Measurements from ENCODE around the gene RGS3.

The RGS3 gene

DNA sequence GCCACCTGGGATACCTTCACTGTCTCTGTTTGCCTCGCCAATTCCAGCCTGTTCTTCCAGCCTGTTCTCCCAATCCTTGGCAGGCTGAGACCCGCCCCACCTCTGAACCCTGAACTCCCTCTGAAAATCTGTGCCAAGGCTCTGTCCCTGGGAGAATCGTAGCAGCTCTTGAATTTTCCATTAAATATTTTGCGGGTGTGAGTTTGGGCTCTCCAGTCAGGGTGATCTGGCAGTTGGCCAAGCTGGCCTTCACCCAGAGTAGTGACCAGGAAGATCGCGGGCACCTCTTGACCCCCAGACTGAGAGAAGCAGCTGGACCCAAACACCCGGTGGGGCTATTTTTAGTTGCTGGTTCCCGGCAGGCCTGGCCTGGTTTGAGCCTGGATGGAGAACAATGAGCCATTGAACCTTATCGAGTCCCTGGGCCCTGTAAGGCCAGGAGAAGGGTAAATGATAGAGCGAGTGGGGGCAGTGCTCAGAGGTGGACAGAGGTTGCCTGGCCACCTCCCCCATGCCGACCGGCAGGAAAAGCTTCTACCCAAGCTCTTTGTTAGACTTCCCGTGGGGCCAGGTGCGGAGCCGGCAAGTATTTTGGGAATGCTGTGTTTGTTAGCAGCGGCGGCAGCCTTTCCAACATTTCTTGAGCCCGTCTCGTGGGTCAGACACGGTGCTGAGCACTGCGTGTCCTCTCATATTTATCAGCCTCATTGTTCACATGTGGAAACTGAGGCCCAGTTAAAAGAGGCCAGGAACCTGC is 146.2 kb downstream of the RGS3 start:
- TF ChIP-seq, protein P1, sequence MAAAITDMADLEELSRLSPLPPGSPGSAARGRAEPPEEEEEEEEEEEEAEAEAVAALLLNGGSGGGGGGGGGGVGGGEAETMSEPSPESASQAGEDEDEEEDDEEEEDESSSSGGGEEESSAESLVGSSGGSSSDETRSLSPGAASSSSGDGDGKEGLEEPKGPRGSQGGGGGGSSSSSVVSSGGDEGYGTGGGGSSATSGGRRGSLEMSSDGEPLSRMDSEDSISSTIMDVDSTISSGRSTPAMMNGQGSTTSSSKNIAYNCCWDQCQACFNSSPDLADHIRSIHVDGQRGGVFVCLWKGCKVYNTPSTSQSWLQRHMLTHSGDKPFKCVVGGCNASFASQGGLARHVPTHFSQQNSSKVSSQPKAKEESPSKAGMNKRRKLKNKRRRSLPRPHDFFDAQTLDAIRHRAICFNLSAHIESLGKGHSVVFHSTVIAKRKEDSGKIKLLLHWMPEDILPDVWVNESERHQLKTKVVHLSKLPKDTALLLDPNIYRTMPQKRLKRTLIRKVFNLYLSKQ (tag by site-specific recombination; IDR thresholded peaks at IDR 0.05; ENCODE audit: borderline replicate concordance), result no peak
- TF ChIP-seq, protein P2, sequence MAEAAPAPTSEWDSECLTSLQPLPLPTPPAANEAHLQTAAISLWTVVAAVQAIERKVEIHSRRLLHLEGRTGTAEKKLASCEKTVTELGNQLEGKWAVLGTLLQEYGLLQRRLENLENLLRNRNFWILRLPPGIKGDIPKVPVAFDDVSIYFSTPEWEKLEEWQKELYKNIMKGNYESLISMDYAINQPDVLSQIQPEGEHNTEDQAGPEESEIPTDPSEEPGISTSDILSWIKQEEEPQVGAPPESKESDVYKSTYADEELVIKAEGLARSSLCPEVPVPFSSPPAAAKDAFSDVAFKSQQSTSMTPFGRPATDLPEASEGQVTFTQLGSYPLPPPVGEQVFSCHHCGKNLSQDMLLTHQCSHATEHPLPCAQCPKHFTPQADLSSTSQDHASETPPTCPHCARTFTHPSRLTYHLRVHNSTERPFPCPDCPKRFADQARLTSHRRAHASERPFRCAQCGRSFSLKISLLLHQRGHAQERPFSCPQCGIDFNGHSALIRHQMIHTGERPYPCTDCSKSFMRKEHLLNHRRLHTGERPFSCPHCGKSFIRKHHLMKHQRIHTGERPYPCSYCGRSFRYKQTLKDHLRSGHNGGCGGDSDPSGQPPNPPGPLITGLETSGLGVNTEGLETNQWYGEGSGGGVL (tag by site-specific recombination; IDR thresholded peaks at IDR 0.05), result no peak
- no peak for TF ChIP-seq ZNF121 (tag by site-specific recombination; IDR thresholded peaks at IDR 0.05)
- no peak for TF ChIP-seq MYNN (tag by site-specific recombination; IDR thresholded peaks at IDR 0.05; ENCODE audit: borderline replicate concordance)
- no peak for TF ChIP-seq RBAK (tag by site-specific recombination; IDR thresholded peaks at IDR 0.05)
- no peak for TF ChIP-seq ZNF24 (tag by site-specific recombination; IDR thresholded peaks at IDR 0.05)
- TF ChIP-seq, protein P3, sequence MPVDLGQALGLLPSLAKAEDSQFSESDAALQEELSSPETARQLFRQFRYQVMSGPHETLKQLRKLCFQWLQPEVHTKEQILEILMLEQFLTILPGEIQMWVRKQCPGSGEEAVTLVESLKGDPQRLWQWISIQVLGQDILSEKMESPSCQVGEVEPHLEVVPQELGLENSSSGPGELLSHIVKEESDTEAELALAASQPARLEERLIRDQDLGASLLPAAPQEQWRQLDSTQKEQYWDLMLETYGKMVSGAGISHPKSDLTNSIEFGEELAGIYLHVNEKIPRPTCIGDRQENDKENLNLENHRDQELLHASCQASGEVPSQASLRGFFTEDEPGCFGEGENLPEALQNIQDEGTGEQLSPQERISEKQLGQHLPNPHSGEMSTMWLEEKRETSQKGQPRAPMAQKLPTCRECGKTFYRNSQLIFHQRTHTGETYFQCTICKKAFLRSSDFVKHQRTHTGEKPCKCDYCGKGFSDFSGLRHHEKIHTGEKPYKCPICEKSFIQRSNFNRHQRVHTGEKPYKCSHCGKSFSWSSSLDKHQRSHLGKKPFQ (tag by site-specific recombination; IDR thresholded peaks at IDR 0.05), result no peak
- no peak for TF ChIP-seq ZNF677 (tag by site-specific recombination; IDR thresholded peaks at IDR 0.05)
- no peak for TF ChIP-seq ZSCAN30 (tag by site-specific recombination; IDR thresholded peaks at IDR 0.05)
- TF ChIP-seq, protein P4, sequence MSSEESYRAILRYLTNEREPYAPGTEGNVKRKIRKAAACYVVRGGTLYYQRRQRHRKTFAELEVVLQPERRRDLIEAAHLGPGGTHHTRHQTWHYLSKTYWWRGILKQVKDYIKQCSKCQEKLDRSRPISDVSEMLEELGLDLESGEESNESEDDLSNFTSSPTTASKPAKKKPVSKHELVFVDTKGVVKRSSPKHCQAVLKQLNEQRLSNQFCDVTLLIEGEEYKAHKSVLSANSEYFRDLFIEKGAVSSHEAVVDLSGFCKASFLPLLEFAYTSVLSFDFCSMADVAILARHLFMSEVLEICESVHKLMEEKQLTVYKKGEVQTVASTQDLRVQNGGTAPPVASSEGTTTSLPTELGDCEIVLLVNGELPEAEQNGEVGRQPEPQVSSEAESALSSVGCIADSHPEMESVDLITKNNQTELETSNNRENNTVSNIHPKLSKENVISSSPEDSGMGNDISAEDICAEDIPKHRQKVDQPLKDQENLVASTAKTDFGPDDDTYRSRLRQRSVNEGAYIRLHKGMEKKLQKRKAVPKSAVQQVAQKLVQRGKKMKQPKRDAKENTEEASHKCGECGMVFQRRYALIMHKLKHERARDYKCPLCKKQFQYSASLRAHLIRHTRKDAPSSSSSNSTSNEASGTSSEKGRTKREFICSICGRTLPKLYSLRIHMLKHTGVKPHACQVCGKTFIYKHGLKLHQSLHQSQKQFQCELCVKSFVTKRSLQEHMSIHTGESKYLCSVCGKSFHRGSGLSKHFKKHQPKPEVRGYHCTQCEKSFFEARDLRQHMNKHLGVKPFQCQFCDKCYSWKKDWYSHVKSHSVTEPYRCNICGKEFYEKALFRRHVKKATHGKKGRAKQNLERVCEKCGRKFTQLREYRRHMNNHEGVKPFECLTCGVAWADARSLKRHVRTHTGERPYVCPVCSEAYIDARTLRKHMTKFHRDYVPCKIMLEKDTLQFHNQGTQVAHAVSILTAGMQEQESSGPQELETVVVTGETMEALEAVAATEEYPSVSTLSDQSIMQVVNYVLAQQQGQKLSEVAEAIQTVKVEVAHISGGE (tag by site-specific recombination; conservative IDR thresholded peaks at IDR 0.05; ENCODE audit: low read depth), result no peak
- TF ChIP-seq ZNF223 (tag by site-specific recombination; IDR thresholded peaks at IDR 0.05), result no peak
- no peak for TF ChIP-seq SETDB1 (IDR thresholded peaks at IDR 0.05; ENCODE audit: insufficient read length, low read length)
- TF ChIP-seq ZNF211 (tag by site-specific recombination; IDR thresholded peaks at IDR 0.05; ENCODE audit: low read depth), result no peak
- no peak for TF ChIP-seq PRDM1 (tag by site-specific recombination; IDR thresholded peaks at IDR 0.05)
- no peak for TF ChIP-seq KLF9 (tag by site-specific recombination; IDR thresholded peaks at IDR 0.05; ENCODE audit: low read depth)
- no peak for TF ChIP-seq ZNF350 (tag by site-specific recombination; IDR thresholded peaks at IDR 0.05)
- TF ChIP-seq, protein P5, sequence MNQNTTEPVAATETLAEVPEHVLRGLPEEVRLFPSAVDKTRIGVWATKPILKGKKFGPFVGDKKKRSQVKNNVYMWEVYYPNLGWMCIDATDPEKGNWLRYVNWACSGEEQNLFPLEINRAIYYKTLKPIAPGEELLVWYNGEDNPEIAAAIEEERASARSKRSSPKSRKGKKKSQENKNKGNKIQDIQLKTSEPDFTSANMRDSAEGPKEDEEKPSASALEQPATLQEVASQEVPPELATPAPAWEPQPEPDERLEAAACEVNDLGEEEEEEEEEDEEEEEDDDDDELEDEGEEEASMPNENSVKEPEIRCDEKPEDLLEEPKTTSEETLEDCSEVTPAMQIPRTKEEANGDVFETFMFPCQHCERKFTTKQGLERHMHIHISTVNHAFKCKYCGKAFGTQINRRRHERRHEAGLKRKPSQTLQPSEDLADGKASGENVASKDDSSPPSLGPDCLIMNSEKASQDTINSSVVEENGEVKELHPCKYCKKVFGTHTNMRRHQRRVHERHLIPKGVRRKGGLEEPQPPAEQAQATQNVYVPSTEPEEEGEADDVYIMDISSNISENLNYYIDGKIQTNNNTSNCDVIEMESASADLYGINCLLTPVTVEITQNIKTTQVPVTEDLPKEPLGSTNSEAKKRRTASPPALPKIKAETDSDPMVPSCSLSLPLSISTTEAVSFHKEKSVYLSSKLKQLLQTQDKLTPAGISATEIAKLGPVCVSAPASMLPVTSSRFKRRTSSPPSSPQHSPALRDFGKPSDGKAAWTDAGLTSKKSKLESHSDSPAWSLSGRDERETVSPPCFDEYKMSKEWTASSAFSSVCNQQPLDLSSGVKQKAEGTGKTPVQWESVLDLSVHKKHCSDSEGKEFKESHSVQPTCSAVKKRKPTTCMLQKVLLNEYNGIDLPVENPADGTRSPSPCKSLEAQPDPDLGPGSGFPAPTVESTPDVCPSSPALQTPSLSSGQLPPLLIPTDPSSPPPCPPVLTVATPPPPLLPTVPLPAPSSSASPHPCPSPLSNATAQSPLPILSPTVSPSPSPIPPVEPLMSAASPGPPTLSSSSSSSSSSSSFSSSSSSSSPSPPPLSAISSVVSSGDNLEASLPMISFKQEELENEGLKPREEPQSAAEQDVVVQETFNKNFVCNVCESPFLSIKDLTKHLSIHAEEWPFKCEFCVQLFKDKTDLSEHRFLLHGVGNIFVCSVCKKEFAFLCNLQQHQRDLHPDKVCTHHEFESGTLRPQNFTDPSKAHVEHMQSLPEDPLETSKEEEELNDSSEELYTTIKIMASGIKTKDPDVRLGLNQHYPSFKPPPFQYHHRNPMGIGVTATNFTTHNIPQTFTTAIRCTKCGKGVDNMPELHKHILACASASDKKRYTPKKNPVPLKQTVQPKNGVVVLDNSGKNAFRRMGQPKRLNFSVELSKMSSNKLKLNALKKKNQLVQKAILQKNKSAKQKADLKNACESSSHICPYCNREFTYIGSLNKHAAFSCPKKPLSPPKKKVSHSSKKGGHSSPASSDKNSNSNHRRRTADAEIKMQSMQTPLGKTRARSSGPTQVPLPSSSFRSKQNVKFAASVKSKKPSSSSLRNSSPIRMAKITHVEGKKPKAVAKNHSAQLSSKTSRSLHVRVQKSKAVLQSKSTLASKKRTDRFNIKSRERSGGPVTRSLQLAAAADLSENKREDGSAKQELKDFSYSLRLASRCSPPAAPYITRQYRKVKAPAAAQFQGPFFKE (tag by site-specific recombination; IDR thresholded peaks at IDR 0.05; ENCODE audit: borderline replicate concordance), result no peak
- no peak for TF ChIP-seq OSR2 (tag by site-specific recombination; IDR thresholded peaks at IDR 0.05)
- TF ChIP-seq, protein P6, sequence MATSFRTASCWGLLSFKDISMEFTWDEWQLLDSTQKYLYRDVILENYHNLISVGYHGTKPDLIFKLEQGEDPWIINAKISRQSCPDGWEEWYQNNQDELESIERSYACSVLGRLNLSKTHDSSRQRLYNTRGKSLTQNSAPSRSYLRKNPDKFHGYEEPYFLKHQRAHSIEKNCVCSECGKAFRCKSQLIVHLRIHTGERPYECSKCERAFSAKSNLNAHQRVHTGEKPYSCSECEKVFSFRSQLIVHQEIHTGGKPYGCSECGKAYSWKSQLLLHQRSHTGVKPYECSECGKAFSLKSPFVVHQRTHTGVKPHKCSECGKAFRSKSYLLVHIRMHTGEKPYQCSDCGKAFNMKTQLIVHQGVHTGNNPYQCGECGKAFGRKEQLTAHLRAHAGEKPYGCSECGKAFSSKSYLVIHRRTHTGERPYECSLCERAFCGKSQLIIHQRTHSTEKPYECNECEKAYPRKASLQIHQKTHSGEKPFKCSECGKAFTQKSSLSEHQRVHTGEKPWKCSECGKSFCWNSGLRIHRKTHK (tag by site-specific recombination; IDR thresholded peaks at IDR 0.05), result no peak
- no peak for TF ChIP-seq ZNF274 (IDR thresholded peaks at IDR 0.05; ENCODE audit: low read length)
- TF ChIP-seq ZNF274 (tag by site-specific recombination; IDR thresholded peaks at IDR 0.05; ENCODE audit: borderline replicate concordance), result no peak
- H3K36me3 ChIP-seq (ENCODE audit: control insufficient read depth in 2 of 2, insufficient read depth in 1 of 2, low read length in 2 of 2), result no peaks in the 10 kb centered on the region
- ChIA-PET POLR2A (no interaction called here), CTCF (interaction anchor here (0.7 to 1.4 kb wide), 3 partner anchors 45 to 49 kb away, joined by 3 to 6 read pairs (median 4); no protein-coding TSS in a partner anchor)
- no peak overlapping the region for H3K4me3 ChIP-seq (ENCODE audit: low read depth, low read length)
- no peak overlapping the region for H3K27ac ChIP-seq (ENCODE audit: extremely low read depth, low read depth, low read length)
- no peaks in the 10 kb centered on the region for H3K4me1 ChIP-seq (ENCODE audit: control insufficient read depth, insufficient read depth, low read length)
- H3K9me3 ChIP-seq (ENCODE audit: control insufficient read depth, insufficient read depth, low read depth, low read length), result no peaks in the 10 kb centered on the region

Measured in HEK293 (cell line).